Right lobe of liver (tissue), 6 donors: Measurements from ENCODE around the gene CENPP. TPM values are rescaled to one million over a fixed set of nuclear protein-coding genes. Genes with fewer than 3 reads are reported as not detected.
A peak's percentile ranks its signal among the peaks of the same experiment; 100 is the strongest.

ENCODE experiments used
- ATAC-seq, 4 donors: fragments of 200-7000 bp; cut with Tn5 transposase; one replicate each; pipeline ENCODE4 v1.9.1; 2020; ENCODE audit warnings: mild to moderate bottlenecking in 4 of 4, moderate library complexity in 4 of 4
- DNase-seq, 3 donors: peaks; one replicate each; pipeline ENCODE4 v3.0.0-alpha.2; 2020
- H3K27ac ChIP-seq, 3 donors: fragments of 200-600 bp; one replicate each; pipeline ENCODE4 v1.8.0; 2022
- H3K27me3 ChIP-seq, 2 donors: fragments of 200-600 bp; one replicate each; pipeline ENCODE4 v1.8.0; 2022
- H3K36me3 ChIP-seq, 4 donors: fragments of 200-600 bp; sonication (generic) in 1 of 4; one replicate each; pipeline versions ENCODE4 v1.5.1 to v1.8.0; 2017 to 2022; ENCODE audit warnings: control low read depth in 1 of 4
- H3K4me1 ChIP-seq, 4 donors: fragments of 200-600 bp; sonication (generic) in 1 of 4; one replicate each; pipeline versions ENCODE4 v1.5.1 to v1.8.0; 2017 to 2022; ENCODE audit warnings: control low read depth in 1 of 4
- H3K4me3 ChIP-seq, 3 donors: fragments of 200-600 bp; one replicate each; pipeline ENCODE4 v1.8.0; 2022
- H3K9me3 ChIP-seq, 4 donors: fragments of 200-600 bp; sonication (generic) in 1 of 4; one replicate each; pipeline versions ENCODE4 v1.5.1 to v1.8.0; 2017 to 2022; ENCODE audit warnings: control low read depth in 1 of 4
- POLR2A ChIP-seq: fragments of 450-650 bp; IDR thresholded peaks from one replicate; pipeline ENCODE4 v1.6.1; 2017; ENCODE audit warnings: antibody characterized with exemption, mild to moderate bottlenecking
- WGBS: methylation state at CpG from one replicate; pipeline ENCODE4 v1.1.6; 2018; ENCODE audit warnings: low coverage, low lambda C conversion rate; ENCODE audit not compliant: insufficient coverage; ENCODE audit errors: missing lambda C conversion rate; 5-methylcytosine and 5-hydroxymethylcytosine counted together
- intact Hi-C, 2 donors: fragments of 100-400 bp; cut with DNase I; formaldehyde crosslinking; loops; one replicate each; pipeline versions ENCODE4 v1.11.2 to v1.14.1; 2022
- total RNA-seq, 6 experiments: library from RNA; depleted of rRNA in 2 of 6; stranded (reverse); fragments of >200 nt in 2 of 6; fragmentation: NEBNext Ultra II Directional in 3 of 6; extraction: Animal tissue kit (Norgen Biotek cat#: 25700) in 3 of 6; gene quantifications; one replicate each; pipeline versions ENCODE4 v1.1.0 to v1.2.4, GENCODE V29; 2016 to 2023
- TF ChIP-seq, protein P1 (sequence below), 4 donors: fragments of 200-600 bp in 3 of 4; fragments of 450-650 bp in 1 of 4; IDR thresholded peaks; one replicate each; pipeline versions ENCODE4 v1.5.1 to v1.8.0; 2016 to 2022; ENCODE audit warnings: antibody characterized with exemption in 4 of 4, mild to moderate bottlenecking in 2 of 4
- donor health status: DM: no; HTN: yes; CAD: no.
- donor health status: DM: no; HTN: no; CAD: no.
- donor health status: DM: no; HTN: no; CAD: no.
- donor health status: DM: no; HTN: yes; CAD: no.
- donor health status: DM: no; HTN: yes; CAD: no.

Gene CENPP
- total RNA-seq, 6 experiments from 2014 or later = 1.0 to 3.7 (median 1.5) TPM

DNA sequence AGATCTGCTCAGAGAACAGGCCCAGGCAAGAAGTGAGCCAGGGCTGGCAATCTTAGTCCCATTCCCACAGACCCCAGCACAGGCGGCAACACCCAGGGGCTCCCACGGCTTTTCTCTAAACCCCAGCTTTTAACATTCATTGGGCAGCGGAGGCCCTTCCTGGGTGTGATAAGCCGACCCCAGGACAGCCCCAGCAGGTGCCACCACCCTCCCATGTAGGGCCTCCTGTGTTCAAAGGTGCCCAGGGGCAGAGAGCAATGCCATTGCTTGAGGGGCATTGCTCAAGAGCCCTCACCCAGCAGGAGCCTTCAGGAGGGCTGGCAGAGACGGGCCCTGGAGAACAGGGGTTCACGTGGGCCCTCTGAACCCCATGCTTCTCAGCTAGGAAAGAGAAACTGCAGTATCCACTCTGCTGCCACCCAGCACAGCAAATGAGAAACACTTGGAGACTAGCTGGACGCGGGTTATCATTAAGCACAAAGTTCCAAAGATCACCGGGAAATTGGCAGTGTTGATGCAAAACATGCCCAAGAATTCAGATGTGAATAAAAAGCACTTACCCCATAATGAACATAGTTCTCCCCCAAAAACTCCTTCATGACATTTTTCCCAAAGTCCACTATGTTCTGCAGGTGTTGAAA is 330.3 kb downstream of the CENPP start:
- Histone ChIP-seq H3K27ac (peak overlapping the region in 2 of 3 donors; percentile 50 to 67), H3K9me3 (no peaks in the 10 kb centered on the region), H3K27me3 (no peaks in the 10 kb centered on the region), H3K36me3 (peaks cover 0 to 8% (median under 1%) of the 10 kb centered on the region in 4 donors), H3K4me3 (no peak overlapping the region), H3K4me1 (peaks cover 0 to 19% (median 7%) of the 10 kb centered on the region in 4 donors)
- WGBS = 37% methylated on average over 5 of the region's 9 CpGs
- peak; percentile 78 to 86 (median 82) for ATAC-seq
- no peak for TF ChIP-seq POLR2A
- TF ChIP-seq, protein P1, sequence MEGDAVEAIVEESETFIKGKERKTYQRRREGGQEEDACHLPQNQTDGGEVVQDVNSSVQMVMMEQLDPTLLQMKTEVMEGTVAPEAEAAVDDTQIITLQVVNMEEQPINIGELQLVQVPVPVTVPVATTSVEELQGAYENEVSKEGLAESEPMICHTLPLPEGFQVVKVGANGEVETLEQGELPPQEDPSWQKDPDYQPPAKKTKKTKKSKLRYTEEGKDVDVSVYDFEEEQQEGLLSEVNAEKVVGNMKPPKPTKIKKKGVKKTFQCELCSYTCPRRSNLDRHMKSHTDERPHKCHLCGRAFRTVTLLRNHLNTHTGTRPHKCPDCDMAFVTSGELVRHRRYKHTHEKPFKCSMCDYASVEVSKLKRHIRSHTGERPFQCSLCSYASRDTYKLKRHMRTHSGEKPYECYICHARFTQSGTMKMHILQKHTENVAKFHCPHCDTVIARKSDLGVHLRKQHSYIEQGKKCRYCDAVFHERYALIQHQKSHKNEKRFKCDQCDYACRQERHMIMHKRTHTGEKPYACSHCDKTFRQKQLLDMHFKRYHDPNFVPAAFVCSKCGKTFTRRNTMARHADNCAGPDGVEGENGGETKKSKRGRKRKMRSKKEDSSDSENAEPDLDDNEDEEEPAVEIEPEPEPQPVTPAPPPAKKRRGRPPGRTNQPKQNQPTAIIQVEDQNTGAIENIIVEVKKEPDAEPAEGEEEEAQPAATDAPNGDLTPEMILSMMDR (IDR thresholded peaks at IDR 0.05) = no peak
- DNase-seq = peak in 2 of 3 donors; percentile 51 to 70
- intact Hi-C loops = no loop called here

DNA sequence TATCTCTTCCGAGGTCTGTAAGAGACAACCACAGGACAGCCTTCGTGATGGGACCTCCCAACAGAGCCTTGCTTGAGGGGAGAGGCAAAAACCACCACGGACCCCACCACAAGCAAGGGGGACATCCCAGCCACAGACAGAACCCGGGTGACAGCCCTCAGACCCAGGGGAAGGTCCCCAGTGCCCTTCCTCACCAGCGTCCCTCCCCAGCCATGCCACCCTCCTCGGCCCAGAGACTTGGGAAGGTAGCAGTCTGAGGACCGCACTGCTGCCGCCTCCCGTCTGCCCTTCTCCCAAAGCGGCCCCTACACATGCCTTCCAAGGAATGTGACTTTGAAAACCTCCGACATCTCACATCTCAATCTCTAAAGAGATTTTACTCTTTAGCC is 330.8 kb downstream of the CENPP start:
- WGBS = 63% methylated on average over 3 of the region's 11 CpGs
- DNase-seq = no peak
- TF ChIP-seq, protein P1 (IDR thresholded peaks at IDR 0.05) = no peak
- TF ChIP-seq POLR2A = no peak
- Histone ChIP-seq H3K4me1 (peaks cover 0 to 19% (median 7%) of the 10 kb centered on the region in 4 donors), H3K4me3 (no peak overlapping the region), H3K36me3 (peaks cover 0 to 4% (median under 1%) of the 10 kb centered on the region in 4 donors), H3K27ac (peak overlapping the region in 2 of 3 donors; percentile 50 to 67), H3K9me3 (no peaks in the 10 kb centered on the region), H3K27me3 (no peaks in the 10 kb centered on the region)
- intact Hi-C loops = no loop called here
- ATAC-seq = peak in 3 of 4 donors; percentile 8 to 18 (median 9)

DNA sequence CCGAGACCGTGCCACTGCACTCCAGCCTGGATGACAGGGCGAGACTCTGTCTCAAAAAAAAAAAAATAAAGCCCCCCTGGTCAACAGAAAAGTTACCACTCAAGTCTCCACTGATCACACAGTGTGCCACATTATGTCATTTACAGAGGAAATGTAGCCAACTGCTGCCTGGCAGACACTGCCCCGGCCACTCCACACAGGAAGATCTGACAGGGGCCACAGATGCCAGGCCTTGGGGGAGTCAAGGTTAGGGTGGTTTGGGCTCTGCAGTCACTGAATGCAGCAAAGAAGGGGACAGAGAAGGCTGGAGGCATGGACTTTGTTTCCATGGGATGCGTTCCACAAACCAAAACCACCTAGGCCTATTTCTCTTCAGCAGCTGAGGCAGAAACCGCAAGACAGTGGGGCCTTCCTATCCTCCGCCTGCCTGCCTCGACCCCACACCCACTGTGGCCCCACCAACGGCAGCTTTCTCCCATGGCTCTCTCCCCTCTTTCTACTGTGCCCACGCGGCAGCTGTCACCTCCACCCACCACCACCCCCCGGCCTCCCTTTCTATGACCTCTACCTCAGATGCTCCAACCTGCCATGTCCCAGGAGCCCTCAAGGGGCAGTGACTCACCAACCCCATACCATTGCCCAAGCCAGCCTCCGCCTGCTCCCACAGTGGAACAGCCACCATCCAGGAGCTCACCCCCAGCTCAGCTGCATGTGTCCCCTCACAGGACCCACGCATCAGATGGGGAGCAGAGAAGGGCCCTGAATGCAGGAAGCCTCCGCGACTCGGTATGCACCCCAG is 331.7 kb downstream of the CENPP start:
- no peaks in the 10 kb centered on the region for H3K9me3 ChIP-seq
- WGBS = 94% methylated on average over 8 of the region's 17 CpGs
- no peaks in the 10 kb centered on the region for H3K36me3 ChIP-seq
- H3K27ac ChIP-seq = no peak overlapping the region
- intact Hi-C loops = no loop called here
- no peak for ATAC-seq
- no peaks in the 10 kb centered on the region for H3K27me3 ChIP-seq
- H3K4me1 ChIP-seq = peaks cover 0 to 16% (median 7%) of the 10 kb centered on the region in 4 donors
- TF ChIP-seq, protein P1 (IDR thresholded peaks at IDR 0.05) = no peak
- no peak for TF ChIP-seq POLR2A
- DNase-seq = no peak
- H3K4me3 ChIP-seq = no peak overlapping the region

DNA sequence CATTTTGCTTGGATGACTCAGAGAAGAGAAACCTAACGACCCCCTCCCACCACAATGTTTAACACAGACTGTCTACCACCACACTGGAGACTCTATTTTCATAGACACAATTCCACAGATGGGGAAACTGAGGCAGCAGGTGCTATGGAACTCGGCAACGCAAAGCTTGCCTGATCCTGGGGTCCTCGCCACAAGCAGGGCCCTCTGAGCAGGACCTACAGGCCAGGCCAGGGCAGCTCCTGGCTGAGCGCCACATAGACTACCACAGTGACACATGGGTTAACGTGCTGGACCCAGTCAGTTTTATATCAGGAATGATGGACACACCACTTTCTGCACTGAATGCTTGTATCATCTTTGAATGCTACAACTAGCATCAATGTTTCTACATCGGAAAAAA is 332.4 kb downstream of the CENPP start:
- H3K9me3 ChIP-seq = no peaks in the 10 kb centered on the region
- TF ChIP-seq POLR2A = no peak
- TF ChIP-seq, protein P1 (IDR thresholded peaks at IDR 0.05) = no peak
- H3K4me1 ChIP-seq = peaks cover 0 to 13% (median 6%) of the 10 kb centered on the region in 4 donors
- ATAC-seq (no peak), DNase-seq (no peak)
- no peak overlapping the region for H3K27ac ChIP-seq
- H3K36me3 ChIP-seq = no peaks in the 10 kb centered on the region
- no peaks in the 10 kb centered on the region for H3K27me3 ChIP-seq
- intact Hi-C loops = no loop called here
- 100% methylated on average over 3 of the region's 7 CpGs for WGBS
- no peak overlapping the region for H3K4me3 ChIP-seq
